ENCODE results near the gene CLASP2.

- no peak for TF ChIP-seq CTCF (IDR thresholded peaks at IDR 0.05)
- TF ChIP-seq POLR2AphosphoS5 (IDR thresholded peaks at IDR 0.05; ENCODE audit: low read depth, low read length), result no peak
- TF ChIP-seq TCF7L2 (IDR thresholded peaks at IDR 0.05; ENCODE audit: low read depth, low read length), result no peak
- no peak for TF ChIP-seq REST (IDR thresholded peaks at IDR 0.05; ENCODE audit: insufficient read depth in 1 of 2, low read depth in 2 of 2, low read length in 1 of 2)
- no peak for TF ChIP-seq SIN3A (IDR thresholded peaks at IDR 0.05; ENCODE audit: borderline replicate concordance, insufficient read depth, low read depth, low read length)
Measured at GRCh38 chr3:33577588-33577987, 140.5 kb downstream of the CLASP2 start.

Measured in Panc1 (cell line).